AG20443 (cell line): Measurements from ENCODE around the gene UCP3.

ENCODE experiments used
- DNase-seq: peaks from one replicate; pipeline ENCODE4 v3.0.0; 2012; ENCODE audit warnings: low spot score, mixed read lengths

The UCP3 gene, protein sequence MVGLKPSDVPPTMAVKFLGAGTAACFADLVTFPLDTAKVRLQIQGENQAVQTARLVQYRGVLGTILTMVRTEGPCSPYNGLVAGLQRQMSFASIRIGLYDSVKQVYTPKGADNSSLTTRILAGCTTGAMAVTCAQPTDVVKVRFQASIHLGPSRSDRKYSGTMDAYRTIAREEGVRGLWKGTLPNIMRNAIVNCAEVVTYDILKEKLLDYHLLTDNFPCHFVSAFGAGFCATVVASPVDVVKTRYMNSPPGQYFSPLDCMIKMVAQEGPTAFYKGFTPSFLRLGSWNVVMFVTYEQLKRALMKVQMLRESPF

GRCh38 chr11:74008373-74009229 is at the start of gene UCP3:
UCP3 (minus strand) TSS chr11:74009085; CDS start chr11:74007042, 2,043 bp downstream.
- DNase-seq: no peak

DNA sequence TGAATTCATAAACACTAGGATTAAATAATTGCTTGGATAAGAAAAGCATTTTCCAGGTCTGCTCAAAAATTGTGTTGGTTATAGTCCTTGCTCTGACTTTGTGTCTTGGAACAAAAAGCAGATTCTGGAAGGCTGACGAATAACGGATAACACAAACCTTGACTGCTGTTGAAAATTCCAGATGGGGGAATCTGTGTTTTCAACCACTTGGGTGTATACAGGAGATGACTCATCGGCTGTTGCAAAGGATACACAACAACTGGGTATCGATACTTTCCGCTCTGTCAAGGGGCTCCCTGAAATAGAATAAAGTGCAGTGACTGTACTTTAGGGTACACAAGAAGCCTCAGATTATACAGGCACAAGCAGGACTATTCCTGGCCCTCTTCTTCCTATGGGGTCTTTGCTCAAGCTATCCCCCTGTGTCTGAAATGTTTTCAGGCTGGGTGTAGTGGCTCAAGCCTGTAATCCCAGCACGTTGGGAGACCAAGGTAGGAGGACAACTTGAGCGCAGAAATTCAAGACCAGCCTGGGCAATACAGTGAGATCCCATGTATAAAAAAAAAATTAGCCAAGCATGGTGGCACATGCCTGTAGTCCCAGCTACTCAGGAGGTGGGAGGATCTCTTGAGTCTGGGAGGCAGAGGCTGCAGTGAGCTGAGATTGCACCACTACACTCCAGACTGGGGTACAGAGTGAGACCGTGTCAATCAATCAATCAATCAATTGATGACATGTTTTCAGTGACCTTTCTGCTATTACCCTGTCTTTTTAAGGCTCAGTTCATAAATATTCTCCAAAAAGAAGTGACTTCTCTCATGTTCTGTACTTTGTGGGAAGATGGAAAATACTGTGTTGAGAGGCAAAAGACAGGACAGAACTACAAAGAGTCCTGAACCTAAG is 48.6 kb upstream of the UCP3 start:
- DNase-seq: peak; percentile 16

GRCh38 chr11:74055938-74056337 is 47.1 kb upstream of the UCP3 start:
- DNase-seq: peak; percentile 60

DNA sequence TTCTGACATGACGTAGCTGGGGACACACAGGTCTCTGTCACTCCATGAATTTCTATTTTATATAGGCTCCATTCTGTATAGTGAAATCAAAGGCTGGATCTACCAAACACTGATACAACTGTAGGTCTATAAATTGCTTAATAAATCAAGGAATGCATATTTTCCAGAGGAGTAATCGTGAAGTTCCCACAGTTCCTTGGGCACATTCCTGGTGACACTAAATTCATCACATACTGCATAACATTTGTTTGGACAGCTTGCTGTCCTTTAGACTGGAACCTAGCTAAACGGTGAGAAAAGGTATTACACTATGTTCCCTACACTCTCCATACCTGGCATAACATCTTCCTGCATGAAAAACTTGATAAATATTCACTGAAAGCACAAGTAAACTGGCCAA is 41.6 kb upstream of the UCP3 start:
- DNase-seq: no peak

- DNase-seq: no peak
These were observed 40.1 kb upstream of the UCP3 start for GRCh38 chr11:74048993-74049392.

- no peak for DNase-seq
These were observed 35.7 kb upstream of the UCP3 start for GRCh38 chr11:74044538-74044937.

GRCh38 chr11:74043450-74043849 is 34.6 kb upstream of the UCP3 start:
- DNase-seq: no peak

- DNase-seq: no peak
These were observed 28.4 kb upstream of the UCP3 start for GRCh38 chr11:74037309-74037708.

- DNase-seq: no peak
These were observed 26.4 kb upstream of the UCP3 start for GRCh38 chr11:74035264-74035663.

- DNase-seq: no peak
These were observed 24.2 kb upstream of the UCP3 start for GRCh38 chr11:74033046-74033445.

GRCh38 chr11:74030723-74031676 is 22.1 kb upstream of the UCP3 start:
- DNase-seq: no peak

GRCh38 chr11:74025467-74026166 is 16.7 kb upstream of the UCP3 start:
- DNase-seq: peak; percentile 39

- peak; percentile 73 for DNase-seq
These were observed 15.6 kb upstream of the UCP3 start for GRCh38 chr11:74024261-74025029.

DNA sequence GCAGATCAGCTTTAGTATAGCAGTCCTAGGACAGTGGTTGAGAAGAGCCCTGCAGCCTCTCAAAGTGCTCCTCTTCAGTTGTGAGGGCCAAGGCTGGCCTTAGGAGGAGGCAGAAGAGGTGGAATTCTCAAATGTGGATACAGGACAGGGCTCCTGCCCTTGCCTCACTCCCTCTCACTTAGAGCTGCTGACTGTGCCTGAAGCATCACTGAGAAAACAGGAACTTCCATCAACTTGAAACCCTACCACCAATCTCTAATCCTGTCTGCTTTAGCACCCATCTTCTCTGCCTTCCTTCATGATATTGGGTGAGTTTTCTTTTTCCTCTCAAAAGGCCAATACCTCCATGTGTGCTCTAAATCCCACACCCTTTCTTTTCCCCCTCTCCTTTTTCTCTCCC is 14.4 kb upstream of the UCP3 start:
- no peak for DNase-seq

- no peak for DNase-seq
These were observed 13.7 kb upstream of the UCP3 start for GRCh38 chr11:74022546-74022945.

DNA sequence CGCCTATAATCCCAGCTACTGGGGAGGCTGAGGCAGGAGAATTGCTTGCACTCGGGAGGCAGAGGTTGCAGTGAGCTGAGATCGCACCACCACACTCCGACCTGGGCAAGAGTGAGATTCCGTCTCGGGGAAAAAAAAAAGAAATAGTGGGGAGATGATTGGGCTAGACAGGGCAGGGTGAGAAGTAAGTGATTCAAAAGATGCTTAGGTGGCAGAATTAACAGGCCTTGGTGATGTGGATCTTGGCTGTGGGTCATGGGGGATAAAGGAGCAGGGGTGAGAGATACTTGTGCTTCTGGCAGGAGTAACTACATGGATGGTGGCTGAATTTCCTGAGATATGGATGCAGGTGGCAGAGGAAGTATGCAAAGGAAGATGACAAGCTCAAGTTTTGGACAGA is 13.1 kb upstream of the UCP3 start:
- no peak for DNase-seq

DNA sequence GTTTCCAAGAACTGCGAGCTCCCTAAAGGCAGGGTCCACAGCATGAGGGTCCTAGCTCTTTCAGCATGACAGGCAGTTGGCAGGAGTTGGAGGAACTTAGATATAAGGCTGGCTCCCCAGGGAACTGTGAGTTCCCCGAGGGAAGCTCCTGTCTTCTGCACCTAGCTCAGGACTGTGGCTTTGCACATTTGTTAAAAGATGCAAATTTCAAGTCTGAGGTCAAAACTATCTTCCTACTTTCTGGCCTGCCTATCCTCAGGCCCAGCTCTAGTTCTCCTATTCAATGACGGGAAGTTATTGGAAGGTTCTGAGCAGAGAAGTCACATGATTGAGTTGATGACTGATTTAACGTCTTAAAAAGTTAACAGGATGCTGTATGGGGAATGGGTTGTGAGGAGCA is 11.7 kb upstream of the UCP3 start:
- DNase-seq: no peak

GRCh38 chr11:74019860-74020259 is 11.0 kb upstream of the UCP3 start:
- DNase-seq: no peak

- DNase-seq: no peak
These were observed 10.3 kb upstream of the UCP3 start for GRCh38 chr11:74019104-74019738.
